HG02885 (cell line): ENCODE measurements around the gene CSTF2T.

ENCODE experiments used
- ATAC-seq: cut with Tn5 transposase; IDR thresholded peaks from one replicate; pipeline ENCODE4 v1.9.1; 2021; ENCODE audit warnings: mild to moderate bottlenecking; ENCODE audit not compliant: unreplicated experiment, poor library complexity

The CSTF2T gene

DNA sequence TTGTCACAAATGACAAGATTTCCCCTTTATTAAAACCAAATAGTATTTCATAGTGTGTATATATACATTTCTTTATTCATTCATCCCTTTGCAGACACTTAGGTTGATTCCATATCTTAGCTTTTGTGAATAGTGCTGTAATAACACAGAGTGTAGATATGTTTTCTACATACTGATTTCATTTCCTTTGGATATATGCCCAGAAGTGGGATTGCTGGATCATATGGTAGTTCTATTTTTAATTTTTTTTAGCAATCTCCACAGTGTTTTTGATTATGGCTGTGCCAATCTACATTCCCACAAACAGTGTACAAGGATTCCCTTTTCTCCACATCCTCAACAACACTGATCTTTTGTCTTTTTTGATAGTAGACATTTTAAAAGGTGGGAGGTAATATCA is 46.4 kb downstream of the CSTF2T start:
- no peak for ATAC-seq

DNA sequence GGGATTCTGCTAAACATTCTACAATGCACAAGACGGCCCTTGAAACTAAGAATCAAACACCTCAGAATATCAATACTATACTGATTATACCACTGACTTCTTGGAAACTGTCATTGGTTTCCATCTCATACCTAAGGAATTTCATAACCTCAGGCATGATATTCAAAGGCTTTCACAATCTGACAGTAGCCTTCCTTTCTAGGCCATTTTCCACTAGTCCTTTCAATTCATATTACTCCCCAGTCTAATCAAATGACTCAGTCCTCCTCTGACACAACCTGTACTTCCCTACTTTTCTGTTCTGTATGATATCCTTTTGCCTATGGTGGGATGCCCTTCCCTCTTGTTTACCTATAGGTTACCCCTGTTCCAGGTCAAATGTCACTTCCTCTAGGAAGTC is 48.3 kb downstream of the CSTF2T start:
- ATAC-seq: no peak

DNA sequence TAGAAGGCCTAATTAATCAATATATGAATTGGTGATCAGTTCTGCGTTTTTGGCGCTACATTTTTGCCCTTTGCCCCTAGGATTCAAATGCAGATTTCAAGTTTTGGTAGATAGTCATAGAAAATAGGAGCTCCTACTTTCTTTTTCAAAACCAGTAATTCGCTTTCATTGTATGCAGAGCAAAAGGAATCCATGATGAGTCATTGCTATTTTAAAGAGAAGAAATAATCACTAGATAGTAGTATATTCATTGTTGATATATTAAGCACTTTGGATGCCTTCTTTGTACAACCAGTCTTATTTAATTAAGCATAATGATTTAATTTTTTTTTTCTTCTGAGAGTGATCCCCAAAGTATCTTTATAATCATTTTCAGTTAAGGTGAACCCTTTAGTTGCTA is 50.3 kb downstream of the CSTF2T start:
- no peak for ATAC-seq
